HG03469 (cell line): Measurements from ENCODE around the gene PARP4.
"Not testable (repeated sequence)": the region's sequence is repeated elsewhere in the genome, so short reads cannot be mapped to it uniquely, and the experiment has no call there.

Experiments
- ATAC-seq: cut with Tn5 transposase; IDR thresholded peaks from one replicate; pipeline ENCODE4 v1.9.1; 2021; ENCODE audit warnings: mild to moderate bottlenecking, moderate library complexity, moderate number of reproducible peaks; ENCODE audit not compliant: unreplicated experiment

Gene PARP4

GRCh38 chr13:24512197-24512907 is at the start of gene PARP4:
Gene PARP4 (minus strand): TSS chr13:24512778. CDS start chr13:24503776, 9,002 bp downstream.
- ATAC-seq, result peak; percentile 55

GRCh38 chr13:24560579-24561187 is 48.1 kb upstream of the PARP4 start:
- not testable (repeated sequence) for ATAC-seq

- not testable (repeated sequence) for ATAC-seq
These were observed 47.0 kb upstream of the PARP4 start for GRCh38 chr13:24559431-24560218.

- ATAC-seq, result no peak
These were observed 44.5 kb upstream of the PARP4 start for GRCh38 chr13:24557081-24557480.

GRCh38 chr13:24553892-24554291 is 41.3 kb upstream of the PARP4 start:
- not testable (repeated sequence) for ATAC-seq

GRCh38 chr13:24541476-24542352 is 29.1 kb upstream of the PARP4 start:
- ATAC-seq, result not testable (repeated sequence)

- ATAC-seq, result no peak
These were observed 28.5 kb upstream of the PARP4 start for GRCh38 chr13:24541127-24541475.

GRCh38 chr13:24540236-24541126 is 27.9 kb upstream of the PARP4 start:
- no peak for ATAC-seq

- no peak for ATAC-seq
These were observed 27.1 kb upstream of the PARP4 start for GRCh38 chr13:24539500-24540165.

- no peak for ATAC-seq
These were observed 16.9 kb upstream of the PARP4 start for GRCh38 chr13:24529478-24529877.

- ATAC-seq, result no peak
These were observed 16.3 kb upstream of the PARP4 start for GRCh38 chr13:24528816-24529398.

GRCh38 chr13:24527266-24527775 is 14.7 kb upstream of the PARP4 start:
- ATAC-seq, result no peak

- ATAC-seq, result no peak
These were observed 8.2 kb upstream of the PARP4 start for GRCh38 chr13:24520733-24521132.

GRCh38 chr13:24516919-24517318 is 4.3 kb upstream of the PARP4 start:
- ATAC-seq, result no peak

- no peak for ATAC-seq
These were observed 283 bp upstream of the PARP4 start for GRCh38 chr13:24512908-24513213.

- ATAC-seq, result peak; percentile 2
These were observed 772 bp downstream of the PARP4 start for GRCh38 chr13:24511816-24512196.

GRCh38 chr13:24511019-24511815 is 1.4 kb downstream of the PARP4 start:
- ATAC-seq, result no peak

GRCh38 chr13:24506698-24507335 is 5.8 kb downstream of the PARP4 start:
- ATAC-seq, result no peak
